ENCODE results near the gene NCAPH2.
"Not testable (repeated sequence)": the region's sequence is repeated elsewhere in the genome, so short reads cannot be mapped to it uniquely, and the experiment has no call there.

Gene NCAPH2

GRCh38 chr22:50537765-50538164 lies 29.7 kb downstream of the NCAPH2 start:
- no peak overlapping the region for H3K4me3 ChIP-seq (ENCODE audit: low read depth, low read length)
- peaks cover 10% of the 10 kb centered on the region for H3K27me3 ChIP-seq
- TF ChIP-seq CTCF (IDR thresholded peaks at IDR 0.05; ENCODE audit: low read depth, low read length) = no peak
- no peak for DNase-seq
- no peaks in the 10 kb centered on the region for H3K4me1 ChIP-seq
- no peaks in the 10 kb centered on the region for H3K9me3 ChIP-seq
- H3K36me3 ChIP-seq = no peaks in the 10 kb centered on the region

DNA sequence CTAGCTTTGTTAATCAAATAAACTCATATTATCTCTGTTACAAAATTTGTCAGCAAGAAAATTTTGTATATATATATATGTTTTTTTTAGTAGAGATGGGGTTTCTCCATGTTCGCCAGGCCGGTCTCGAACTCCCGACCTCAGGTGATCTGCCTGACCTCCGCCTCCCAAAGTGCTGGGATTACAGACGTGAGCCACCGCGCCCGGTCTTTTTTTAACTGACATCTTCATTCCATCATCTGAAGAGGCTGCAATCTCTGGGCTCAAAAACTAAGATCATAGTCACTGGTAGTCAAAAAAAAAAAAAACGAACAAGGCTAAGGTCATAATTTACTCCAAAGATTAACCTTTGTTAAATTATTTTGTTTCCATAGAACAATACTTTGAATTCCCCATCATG lies 32.4 kb downstream of the NCAPH2 start:
- TF ChIP-seq CTCF (IDR thresholded peaks at IDR 0.05; ENCODE audit: low read depth, low read length) = no peak
- H3K27me3 ChIP-seq = no peaks in the 10 kb centered on the region
- H3K36me3 ChIP-seq = no peaks in the 10 kb centered on the region
- no peak overlapping the region for H3K4me3 ChIP-seq (ENCODE audit: low read depth, low read length)
- H3K4me1 ChIP-seq = no peaks in the 10 kb centered on the region
- no peaks in the 10 kb centered on the region for H3K9me3 ChIP-seq
- no peak for DNase-seq

DNA sequence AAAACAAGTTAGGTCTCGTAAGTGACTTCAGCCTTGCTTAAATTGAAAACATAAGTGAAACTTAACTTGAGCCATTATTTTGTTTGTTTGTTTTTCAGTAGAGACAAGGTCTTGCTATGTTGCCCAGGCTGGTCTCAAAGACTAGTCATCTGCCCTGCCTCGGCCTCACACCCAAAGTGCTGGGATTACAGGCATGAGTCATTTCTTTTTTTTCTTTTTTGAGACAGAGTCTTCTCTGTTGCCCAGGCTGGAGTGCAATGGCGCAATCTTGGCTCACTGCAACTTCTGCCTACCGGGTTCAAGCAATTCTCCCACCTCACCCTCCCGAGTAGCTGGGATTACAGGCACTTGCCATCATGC lies 33.6 kb downstream of the NCAPH2 start:
- not testable (repeated sequence) for DNase-seq; H3K4me1 ChIP-seq; H3K27me3 ChIP-seq; H3K36me3 ChIP-seq; H3K9me3 ChIP-seq; H3K4me3 ChIP-seq (ENCODE audit: low read depth, low read length)

- Histone ChIP-seq H3K36me3 (no peaks in the 10 kb centered on the region), H3K9me3 (no peaks in the 10 kb centered on the region), H3K27me3 (no peaks in the 10 kb centered on the region), H3K4me3 (ENCODE audit: low read depth, low read length) (no peak overlapping the region), H3K4me1 (no peaks in the 10 kb centered on the region)
- no peak for DNase-seq
- TF ChIP-seq CTCF (IDR thresholded peaks at IDR 0.05; ENCODE audit: low read depth, low read length) = no peak
Measured at GRCh38 chr22:50542416-50542927, 34.4 kb downstream of the NCAPH2 start.

DNA sequence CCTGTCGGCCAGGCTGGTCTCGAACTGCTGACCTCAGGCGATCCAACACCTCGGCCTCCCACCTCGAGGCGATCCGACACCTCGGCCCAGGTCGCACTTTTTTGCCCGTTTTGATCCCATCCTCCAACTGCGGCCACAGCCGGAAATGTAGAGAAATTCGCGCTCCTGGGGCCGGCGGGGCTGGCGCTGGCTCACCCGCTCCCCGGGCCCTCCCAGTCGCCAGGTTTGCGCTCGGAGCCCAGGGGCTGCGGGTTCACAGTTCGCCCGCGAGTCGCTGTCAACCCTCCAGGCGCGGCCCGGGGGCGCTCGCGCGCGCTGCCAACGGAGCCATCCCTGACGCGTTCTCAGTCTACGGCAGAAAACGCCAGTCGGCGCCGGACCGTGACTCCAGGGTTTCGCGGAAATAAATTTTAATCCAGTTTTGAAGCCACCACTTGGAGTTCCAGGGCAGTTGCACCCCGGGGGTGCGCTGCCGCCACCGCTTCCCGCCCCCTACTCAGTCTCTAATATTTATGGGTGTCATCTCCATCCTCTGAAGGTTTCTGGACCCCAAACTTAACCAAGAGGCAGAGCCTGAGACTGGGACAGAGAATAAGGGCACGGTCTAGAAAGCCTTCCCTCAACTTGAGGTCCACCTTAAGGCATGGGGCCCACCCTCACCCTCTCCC lies 36.2 kb downstream of the NCAPH2 start:
- H3K27me3 ChIP-seq = no peaks in the 10 kb centered on the region

DNA sequence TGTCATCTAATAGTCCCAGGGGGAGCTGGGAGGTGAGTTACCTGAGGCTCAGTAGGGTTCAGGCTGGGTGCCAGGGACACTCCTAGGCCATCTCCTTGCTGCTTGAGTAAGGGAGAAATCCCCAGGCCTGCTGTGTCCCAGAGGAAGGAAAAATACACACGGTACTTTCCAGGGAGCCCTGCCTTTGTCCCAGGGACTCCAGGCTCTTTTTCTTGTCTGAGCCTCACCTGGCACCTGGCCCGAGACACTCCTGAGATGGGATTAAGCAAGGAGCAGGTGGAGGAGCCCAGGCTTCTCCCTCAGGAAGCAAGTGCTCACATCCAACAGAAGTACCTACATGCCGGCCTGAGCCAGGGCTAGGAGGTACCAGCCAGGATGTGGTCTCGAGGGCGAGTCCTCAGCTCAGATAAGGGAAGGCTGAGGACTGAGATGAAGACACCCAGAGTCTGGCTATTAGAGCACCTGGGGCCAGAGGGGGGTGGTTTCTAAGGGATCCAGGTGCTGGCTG lies 36.8 kb downstream of the NCAPH2 start:
- Histone ChIP-seq H3K27me3 (no peaks in the 10 kb centered on the region), H3K4me3 (ENCODE audit: low read depth, low read length) (no peak overlapping the region), H3K4me1 (no peaks in the 10 kb centered on the region), H3K36me3 (no peaks in the 10 kb centered on the region), H3K9me3 (no peaks in the 10 kb centered on the region)
- TF ChIP-seq CTCF (IDR thresholded peaks at IDR 0.05; ENCODE audit: low read depth, low read length) = no peak
- no peak for DNase-seq

More for the DNA sequence above, 36.2 kb downstream of the NCAPH2 start:
- peak; percentile 90 for DNase-seq
- Histone ChIP-seq H3K9me3 (no peaks in the 10 kb centered on the region), H3K4me3 (ENCODE audit: low read depth, low read length) (peak overlapping the region; percentile 25; the same call in 1 of the 2 replicates), H3K4me1 (no peaks in the 10 kb centered on the region), H3K36me3 (no peaks in the 10 kb centered on the region)
- peak; percentile 65 for TF ChIP-seq CTCF (IDR thresholded peaks at IDR 0.05; ENCODE audit: low read depth, low read length)

Measured in BE2C (cell line).